ENCODE measurements around the gene MAP7D1. TPM values are rescaled to one million over a fixed set of nuclear protein-coding genes. Genes with fewer than 3 reads are reported as not detected.

The MAP7D1 gene
- total and polyA plus RNA-seq, 10 of the 15 experiments (the other 5 are each of a cell fraction or from before 2014, with no cell fraction given), result 4.4 to 97.6 (median 24.2) TPM

GRCh38 chr1:36223381-36223995, 67.5 kb downstream of the MAP7D1 start:
- Histone ChIP-seq H3K9ac (ENCODE audit: control insufficient read depth, insufficient read depth, low read length) (peak overlapping the region; percentile 79), H3K36me3 (ENCODE audit: control insufficient read depth in 2 of 2, insufficient read depth in 2 of 2, low read length in 1 of 2) (peaks cover 2 to 5% of the 10 kb centered on the region in 2 experiments; a peak in 1 of 4 replicates), H4K20me1 (ENCODE audit: control insufficient read depth, insufficient read depth) (0 out of 2 replicates have a peak, but pooled peaks cover 4% of the 10 kb centered on the region), H3K4me3 (peak overlapping the region; percentile 67), H3K4me2 (ENCODE audit: control insufficient read depth, insufficient read depth) (peak overlapping the region; percentile 74), H3K79me2 (ENCODE audit: control insufficient read depth, insufficient read depth, low read length) (peaks cover 40% of the 10 kb centered on the region), H3K27ac (ENCODE audit: control insufficient read depth, insufficient read depth) (peak overlapping the region; percentile 88), H3K4me1 (ENCODE audit: control insufficient read depth, insufficient read depth, low read length) (peaks cover 7% of the 10 kb centered on the region; the same call in 1 of the 2 replicates), H3K27me3 (replicated peaks in 1 of 2; ENCODE audit: control insufficient read depth in 2 of 2, insufficient read depth in 2 of 2, low read length in 1 of 2) (no peaks in the 10 kb centered on the region), H3K9me3 (replicated peaks; ENCODE audit: control insufficient read depth, insufficient read depth, low read length) (no peaks in the 10 kb centered on the region), H2AFZ (ENCODE audit: control insufficient read depth, low read depth, low read length) (peak overlapping the region; percentile 65)
- ATAC-seq (peak; percentile 53), FAIRE-seq (peak; percentile 78), DNase-seq (ENCODE audit: low read depth, low spot score) (peak; percentile 39)
- ChIA-PET SMC1A (ENCODE audit: uncharacterized antibody, unreplicated experiment) (interaction anchor here (0.5 to 2.7 kb wide), 14 partner anchors 10 to 198 kb away, joined by 3 to 27 read pairs (median 4); partner anchors contain the start of genes MAP7D1 and TRAPPC3), POLR2A (interaction anchor here (0.6 to 3.7 kb wide), 16 partner anchors 11 to 150 kb away, joined by 3 to 23 read pairs (median 7); partner anchors contain the start of genes MAP7D1, SH3D21 and TRAPPC3), CTCF (interaction anchor here (0.6 to 4.4 kb wide), 11 partner anchors 14 to 77 kb away, joined by 3 to 29 read pairs (median 4); partner anchors contain the start of gene TRAPPC3), RAD21 (ENCODE audit: unreplicated experiment) (interaction anchor here (0.6 to 3.8 kb wide), 13 partner anchors 12 to 227 kb away, joined by 3 to 54 read pairs (median 4); partner anchors contain the start of genes OSCP1, SH3D21 and TRAPPC3)
- intact Hi-C loops (cut with micrococcal nuclease; ENCODE audit: unreplicated experiment), result loop anchor here (10.0 kb wide), 1 partner anchor 161 kb away; the partner anchor contains the start of gene STK40
- 2% methylated on average over 16 of the region's 16 CpGs for WGBS (ENCODE audit: insufficient coverage, insufficient replicate concordance, low lambda C conversion rate, missing lambda C conversion rate)
- in situ Hi-C loops (cut with MboI), result no loop called here
- BruUV-seq (replicated peaks), result TSS peak; percentile 100
- TF ChIP-seq SMAD1 (IDR thresholded peaks at IDR 0.05; ENCODE audit: low read depth, partially characterized antibody) (peak; percentile 62), SREBF1 (IDR thresholded peaks at IDR 0.05; ENCODE audit: low read length) (no peak), RELB (IDR thresholded peaks at IDR 0.05; ENCODE audit: low read depth) (no peak; the same call in none of the 2 replicates), CBX3 (IDR thresholded peaks at IDR 0.05; ENCODE audit: borderline replicate concordance, low read depth) (no peak), RB1 (IDR thresholded peaks at IDR 0.05; ENCODE audit: borderline replicate concordance) (no peak), ATF2 (IDR thresholded peaks at IDR 0.05; ENCODE audit: low read length) (peak; percentile 57; the same call in 1 of the 2 replicates), BCL11A (IDR thresholded peaks at IDR 0.05; ENCODE audit: low read depth, low read length) (0 out of 2 replicates have a peak, but pooled peaks have one; percentile 19), KDM1A (IDR thresholded peaks at IDR 0.05; ENCODE audit: borderline replicate concordance) (no peak), GABPA (IDR thresholded peaks at IDR 0.05; ENCODE audit: low read depth) (no peak), SMC3 (IDR thresholded peaks at IDR 0.05; ENCODE audit: borderline replicate concordance, low read length) (no peak), HSF1 (IDR thresholded peaks at IDR 0.05; ENCODE audit: low read depth, low read length) (no peak), CHD4 (IDR thresholded peaks at IDR 0.05) (no peak), NKRF (conservative IDR thresholded peaks at IDR 0.05) (peak; percentile 17; the same call in 1 of the 2 replicates), POU2F2 (IDR thresholded peaks at IDR 0.05; ENCODE audit: borderline replicate concordance, low read depth, low read length) (no peak; the same call in 2 of the 3 replicates), ZNF274 (IDR thresholded peaks at IDR 0.05; ENCODE audit: insufficient read depth, insufficient read length) (no peak), YBX1 (IDR thresholded peaks at IDR 0.05) (no peak), MEF2A (IDR thresholded peaks at IDR 0.05; ENCODE audit: insufficient read depth, low read depth, low read length) (no peak), HDAC2 (IDR thresholded peaks at IDR 0.05) (no peak)
